Measurements from ENCODE around the gene THYN1. TPM values are rescaled to one million over a fixed set of nuclear protein-coding genes. Genes with fewer than 3 reads are reported as not detected.

THYN1 gene
- total and polyA plus RNA-seq, 5 donors from 2014 or later, result 35.2 to 148 (median 143) TPM

- H3K27ac ChIP-seq (ENCODE audit: insufficient read depth, low read length, poor library complexity, severe bottlenecking), result no peak overlapping the region
- H3K4me1 Mint-ChIP-seq, result peaks cover 6 to 32% (median 18%) of the 10 kb centered on the region in 4 donors
- H3K4me1 ChIP-seq (ENCODE audit: control insufficient read depth, insufficient read depth, low read length, poor library complexity, severe bottlenecking), result peaks cover 30% of the 10 kb centered on the region
- peaks cover 0 to 5% of the 10 kb centered on the region in 2 experiments for H3K9me3 ChIP-seq (ENCODE audit: control insufficient read depth in 2 of 2, low read length in 2 of 2)
- peak overlapping the region in 3 of 4 donors; percentile 33 to 84 (median 39) for H3K4me3 Mint-ChIP-seq
- H3K36me3 Mint-ChIP-seq, result no peaks in the 10 kb centered on the region
- no peaks in the 10 kb centered on the region for H3K36me3 ChIP-seq (ENCODE audit: control insufficient read depth, insufficient read depth, low read length)
- H3K27me3 ChIP-seq (ENCODE audit: control insufficient read depth, insufficient read depth, low read length), result peaks cover 14% of the 10 kb centered on the region
- H3K9me3 Mint-ChIP-seq, result peaks cover 0 to 7% (median 3%) of the 10 kb centered on the region in 7 donors
- H3K4me3 ChIP-seq (ENCODE audit: low read depth, low read length), result no peak overlapping the region
- ATAC-seq (ENCODE audit: low read depth in 2 of 2), result no peak
- H3K27ac Mint-ChIP-seq, result no peak overlapping the region
- peaks cover 18% of the 10 kb centered on the region for H3K27me3 Mint-ChIP-seq
- no peak for DNase-seq
These were observed 25.2 kb upstream of the THYN1 start for GRCh38 chr11:134278356-134278755.

DNA sequence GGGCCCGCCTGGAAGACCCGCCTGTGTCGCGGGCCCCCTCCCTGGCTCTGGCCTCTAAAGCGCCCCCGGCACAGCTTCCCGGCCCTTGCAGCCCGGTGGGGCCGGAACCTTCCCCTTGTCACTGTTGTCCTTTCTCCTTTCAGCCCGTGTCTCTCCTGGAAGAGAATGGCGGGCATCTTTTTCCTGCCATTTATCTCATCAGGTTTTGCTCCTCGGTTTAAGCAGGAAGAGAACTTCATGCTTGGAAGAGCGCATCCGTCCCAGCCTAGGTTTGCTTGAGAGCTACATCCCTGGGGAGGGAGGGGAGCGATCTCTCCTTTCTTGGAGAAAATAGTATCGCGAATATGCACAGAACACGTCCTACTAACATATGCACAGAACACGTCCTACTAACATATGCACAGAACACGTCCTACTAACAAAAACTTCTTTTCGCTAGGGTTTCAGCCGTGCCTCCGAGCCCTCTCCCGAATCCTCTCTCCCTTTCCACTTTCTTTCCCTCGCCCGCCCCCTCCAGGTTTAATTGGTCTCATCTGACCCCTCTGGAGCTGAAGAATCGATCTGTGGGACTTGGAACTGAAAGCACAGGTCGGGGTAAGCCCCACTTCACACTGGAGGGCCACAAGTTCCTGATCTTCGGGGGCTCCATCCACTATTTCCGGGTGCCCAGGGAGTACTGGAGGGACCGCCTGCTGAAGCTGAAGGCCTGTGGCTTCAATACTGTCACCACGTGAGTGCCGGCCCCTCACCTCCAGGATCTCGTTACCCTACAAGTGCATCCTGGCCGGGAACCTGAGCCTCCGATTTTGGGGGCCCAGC is 24.2 kb upstream of the THYN1 start:
- DNase-seq, result no peak
- H3K4me3 Mint-ChIP-seq, result peak overlapping the region; percentile 84 to 92 (median 88)
- peaks cover 6 to 41% (median 23%) of the 10 kb centered on the region in 4 donors for H3K4me1 Mint-ChIP-seq
- no peak overlapping the region for H3K4me3 ChIP-seq (ENCODE audit: low read depth, low read length)
- no peak overlapping the region for H3K27ac ChIP-seq (ENCODE audit: insufficient read depth, low read length, poor library complexity, severe bottlenecking)
- H3K4me1 ChIP-seq (ENCODE audit: control insufficient read depth, insufficient read depth, low read length, poor library complexity, severe bottlenecking), result peaks cover 30% of the 10 kb centered on the region
- no peak for ATAC-seq (ENCODE audit: low read depth in 2 of 2)
- peaks cover 0 to 7% (median 3%) of the 10 kb centered on the region in 7 donors for H3K9me3 Mint-ChIP-seq
- peaks cover 14% of the 10 kb centered on the region for H3K27me3 ChIP-seq (ENCODE audit: control insufficient read depth, insufficient read depth, low read length)
- H3K27me3 Mint-ChIP-seq, result peaks cover 23% of the 10 kb centered on the region
- no peaks in the 10 kb centered on the region for H3K36me3 ChIP-seq (ENCODE audit: control insufficient read depth, insufficient read depth, low read length)
- H3K27ac Mint-ChIP-seq, result peak overlapping the region in 1 of 3 donors; percentile 88
- peaks cover 0 to 5% of the 10 kb centered on the region in 2 experiments for H3K9me3 ChIP-seq (ENCODE audit: control insufficient read depth in 2 of 2, low read length in 2 of 2)
- peaks cover 4% of the 10 kb centered on the region for H3K36me3 Mint-ChIP-seq

GRCh38 chr11:134276396-134277182 is 23.4 kb upstream of the THYN1 start:
- peak in 1 of 2 donors; percentile 7 for ATAC-seq (ENCODE audit: low read depth in 2 of 2)
- peak overlapping the region; percentile 93 to 97 (median 94) for H3K4me3 Mint-ChIP-seq
- DNase-seq, result no peak
- peaks cover 4% of the 10 kb centered on the region for H3K36me3 Mint-ChIP-seq
- Histone ChIP-seq H3K36me3 (ENCODE audit: control insufficient read depth, insufficient read depth, low read length) (no peaks in the 10 kb centered on the region), H3K27me3 (ENCODE audit: control insufficient read depth, insufficient read depth, low read length) (peaks cover 14% of the 10 kb centered on the region), H3K27ac (ENCODE audit: insufficient read depth, low read length, poor library complexity, severe bottlenecking) (no peak overlapping the region), H3K4me3 (ENCODE audit: low read depth, low read length) (no peak overlapping the region), H3K4me1 (ENCODE audit: control insufficient read depth, insufficient read depth, low read length, poor library complexity, severe bottlenecking) (peaks cover 30% of the 10 kb centered on the region), H3K9me3 (ENCODE audit: control insufficient read depth in 2 of 2, low read length in 2 of 2) (peaks cover 0 to 5% of the 10 kb centered on the region in 2 experiments)
- peaks cover 23% of the 10 kb centered on the region for H3K27me3 Mint-ChIP-seq
- H3K27ac Mint-ChIP-seq, result peak overlapping the region in 1 of 3 donors; percentile 81
- peaks cover 0 to 7% (median 3%) of the 10 kb centered on the region in 7 donors for H3K9me3 Mint-ChIP-seq
- peaks cover 6 to 44% (median 25%) of the 10 kb centered on the region in 4 donors for H3K4me1 Mint-ChIP-seq

DNA sequence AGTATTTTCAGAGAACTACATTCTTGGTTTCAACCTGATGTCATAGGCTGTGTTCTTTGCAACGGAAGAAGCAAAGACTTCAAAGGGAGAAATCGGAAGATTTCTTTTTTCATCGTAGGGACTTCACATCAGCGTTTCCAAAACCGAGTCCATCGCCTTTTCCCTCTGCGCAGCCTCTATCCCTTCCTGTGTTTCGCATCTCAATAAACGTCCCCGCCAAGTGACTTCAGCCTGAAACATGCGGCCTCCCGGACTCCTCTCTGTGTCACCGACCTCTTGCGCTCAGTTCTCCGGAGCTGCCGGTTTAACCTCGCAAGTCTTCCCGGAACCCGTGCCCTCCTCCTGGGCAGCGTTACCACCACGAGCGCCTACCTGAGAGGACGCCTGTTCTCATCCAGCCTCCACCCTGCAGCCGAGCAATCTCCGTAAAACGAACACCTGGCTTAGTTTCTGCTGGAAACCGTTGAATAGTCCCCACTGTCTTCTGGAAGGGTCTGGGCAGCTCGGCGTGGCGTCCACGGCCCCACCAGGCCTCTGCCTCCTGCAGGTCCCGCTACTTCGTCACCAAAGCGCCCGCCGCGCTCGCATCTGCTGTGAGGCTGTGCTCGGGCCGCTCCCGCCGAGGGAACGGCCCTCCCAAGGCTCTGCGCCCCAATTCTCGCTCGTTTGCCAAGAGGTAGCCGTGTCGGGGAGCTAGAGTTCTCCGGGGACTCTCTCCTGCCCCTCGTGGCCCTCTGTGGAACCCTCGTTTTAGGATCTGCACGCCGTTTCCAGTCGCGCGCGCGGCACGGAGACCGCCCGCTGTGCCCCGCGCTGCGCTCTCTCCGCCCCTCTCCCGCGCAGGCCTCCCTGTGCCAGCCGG is 22.6 kb upstream of the THYN1 start, which contains the start of gene GLB1L3:
GLB1L3 (plus strand) TSS at position 846 of the 862 bp plus-strand sequence. CDS start 362 bp downstream, outside the sequence.
- Histone ChIP-seq H3K4me3 (ENCODE audit: low read depth, low read length) (peak within 1 kb of the TSS; percentile 95), H3K27me3 (ENCODE audit: control insufficient read depth, insufficient read depth, low read length) (peaks cover 14% of the 10 kb centered on the region), H3K9me3 (ENCODE audit: control insufficient read depth in 2 of 2, low read length in 2 of 2) (peaks cover 0 to 5% of the 10 kb centered on the region in 2 experiments), H3K4me1 (ENCODE audit: control insufficient read depth, insufficient read depth, low read length, poor library complexity, severe bottlenecking) (peaks cover 30% of the 10 kb centered on the region), H3K27ac (ENCODE audit: insufficient read depth, low read length, poor library complexity, severe bottlenecking) (peak within 1 kb of the TSS; percentile 55), H3K36me3 (ENCODE audit: control insufficient read depth, insufficient read depth, low read length) (no peaks in the 10 kb centered on the region)
- peaks cover 23% of the 10 kb centered on the region for H3K27me3 Mint-ChIP-seq
- peaks cover 0 to 7% (median 3%) of the 10 kb centered on the region in 7 donors for H3K9me3 Mint-ChIP-seq
- peak within 1 kb of the TSS; percentile 81 to 92 (median 88) for H3K27ac Mint-ChIP-seq
- DNase-seq, result peak; percentile 66 to 86 (median 77)
- peak; percentile 89 to 94 for ATAC-seq (ENCODE audit: low read depth in 2 of 2)
- peaks cover 4% of the 10 kb centered on the region for H3K36me3 Mint-ChIP-seq
- peaks cover 6 to 49% (median 33%) of the 10 kb centered on the region in 4 donors for H3K4me1 Mint-ChIP-seq
- peak within 1 kb of the TSS; percentile 93 to 97 (median 94) for H3K4me3 Mint-ChIP-seq

- Histone ChIP-seq H3K27me3 (ENCODE audit: control insufficient read depth, insufficient read depth, low read length) (peaks cover 11% of the 10 kb centered on the region), H3K4me3 (ENCODE audit: low read depth, low read length) (peak overlapping the region; percentile 95), H3K36me3 (ENCODE audit: control insufficient read depth, insufficient read depth, low read length) (no peaks in the 10 kb centered on the region), H3K4me1 (ENCODE audit: control insufficient read depth, insufficient read depth, low read length, poor library complexity, severe bottlenecking) (peaks cover 36% of the 10 kb centered on the region), H3K27ac (ENCODE audit: insufficient read depth, low read length, poor library complexity, severe bottlenecking) (no peak overlapping the region), H3K9me3 (ENCODE audit: control insufficient read depth in 2 of 2, low read length in 2 of 2) (peaks cover 0 to 5% of the 10 kb centered on the region in 2 experiments)
- H3K9me3 Mint-ChIP-seq, result peaks cover 0 to 7% (median 3%) of the 10 kb centered on the region in 7 donors
- peak overlapping the region; percentile 93 to 97 (median 94) for H3K4me3 Mint-ChIP-seq
- peak overlapping the region; percentile 77 to 92 (median 81) for H3K27ac Mint-ChIP-seq
- peaks cover 6 to 56% (median 39%) of the 10 kb centered on the region in 4 donors for H3K4me1 Mint-ChIP-seq
- peaks cover 4% of the 10 kb centered on the region for H3K36me3 Mint-ChIP-seq
- DNase-seq, result no peak
- peaks cover 23% of the 10 kb centered on the region for H3K27me3 Mint-ChIP-seq
- ATAC-seq (ENCODE audit: low read depth in 2 of 2), result no peak
These were observed 22.0 kb upstream of the THYN1 start for GRCh38 chr11:134275188-134275533.

DNA sequence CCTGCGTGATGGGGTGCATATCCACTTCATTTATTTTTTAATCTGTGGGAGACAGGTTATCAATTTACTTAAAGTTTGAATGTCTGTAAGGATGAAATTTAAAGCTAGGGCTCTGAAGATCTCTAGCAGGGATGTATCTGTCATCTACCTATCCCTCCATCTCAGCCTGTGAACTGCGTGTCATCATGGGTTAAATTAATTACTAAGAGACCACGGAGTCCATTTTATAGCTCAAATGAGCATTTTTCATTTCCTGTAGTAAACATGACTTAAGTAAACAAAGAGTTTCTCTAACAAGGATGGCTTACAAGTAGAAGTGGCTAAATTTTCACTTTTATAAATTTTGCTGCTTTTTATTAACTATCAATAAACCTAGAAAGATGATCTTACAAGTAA is 20.2 kb upstream of the THYN1 start:
- Histone ChIP-seq H3K9me3 (ENCODE audit: control insufficient read depth in 2 of 2, low read length in 2 of 2) (peaks cover 0 to 1% of the 10 kb centered on the region in 2 experiments), H3K36me3 (ENCODE audit: control insufficient read depth, insufficient read depth, low read length) (no peaks in the 10 kb centered on the region), H3K4me3 (ENCODE audit: low read depth, low read length) (peak overlapping the region; percentile 35), H3K4me1 (ENCODE audit: control insufficient read depth, insufficient read depth, low read length, poor library complexity, severe bottlenecking) (peaks cover 38% of the 10 kb centered on the region), H3K27ac (ENCODE audit: insufficient read depth, low read length, poor library complexity, severe bottlenecking) (no peak overlapping the region), H3K27me3 (ENCODE audit: control insufficient read depth, insufficient read depth, low read length) (peaks cover 8% of the 10 kb centered on the region)
- Mint-ChIP-seq H3K9me3 (peaks cover 0 to 3% (median 0%) of the 10 kb centered on the region in 7 donors), H3K27ac (no peak overlapping the region), H3K4me3 (peak overlapping the region in 2 of 4 donors; percentile 4 to 76), H3K4me1 (peaks cover 6 to 58% (median 40%) of the 10 kb centered on the region in 4 donors), H3K27me3 (peaks cover 20% of the 10 kb centered on the region), H3K36me3 (peaks cover 4% of the 10 kb centered on the region)
- ATAC-seq (ENCODE audit: low read depth in 2 of 2), result no peak
- DNase-seq, result no peak

Data from CD4-positive, CD25-positive, alpha-beta regulatory T cell (primary cell).